Lower leg skin (tissue), 4 donors: ENCODE data around the gene LSM8. TPM values are rescaled to one million over a fixed set of nuclear protein-coding genes. Genes with fewer than 3 reads are reported as not detected.

Experiments used
- total RNA-seq, 4 donors: library from RNA; depleted of rRNA; stranded (reverse); fragments of >200 nt; gene quantifications; one replicate each; pipeline ENCODE4 v1.1.0, GENCODE V29; 2016

Gene LSM8
- total RNA-seq, 4 donors from 2014 or later: 18.2 to 49.3 (median 24.8) TPM

Other genes starting within 250 kb of the LSM8 start
- gene ANKRD7, start 40.5 kb downstream of the LSM8 start, total RNA-seq: under 1 TPM in 1 of 4 donors, not detected in 3; 0.49 TPM